Parathyroid adenoma (tissue), 2 donors: ENCODE data around the gene ZSWIM4.
A peak's percentile ranks its signal among the peaks of the same experiment; 100 is the strongest.

Experiments used
- H2AFZ ChIP-seq: fragments of 300-600 bp; sonication (generic); one replicate; pipeline ENCODE4 v1.7.0; 2017; ENCODE audit warnings: antibody characterized with exemption, mild to moderate bottlenecking
- H3K27ac ChIP-seq: fragments of 300-600 bp; sonication (generic); one replicate; pipeline ENCODE4 v1.7.0; 2017
- H3K27me3 ChIP-seq: fragments of 300-600 bp; sonication (generic); one replicate; pipeline ENCODE4 v1.7.0; 2017; ENCODE audit warnings: low read length; ENCODE audit not compliant: control insufficient read depth, insufficient read depth
- H3K36me3 ChIP-seq: fragments of 300-600 bp; sonication (generic); one replicate; pipeline ENCODE4 v1.7.0; 2017; ENCODE audit warnings: low read length; ENCODE audit not compliant: control insufficient read depth, insufficient read depth
- H3K4me1 ChIP-seq: fragments of 300-600 bp; sonication (generic); one replicate; pipeline ENCODE4 v1.7.0; 2017; ENCODE audit warnings: control low read depth
- H3K4me2 ChIP-seq: fragments of 300-600 bp; sonication (generic); one replicate; pipeline ENCODE4 v1.7.0; 2017; ENCODE audit warnings: low read length
- H3K4me3 ChIP-seq: fragments of 300-600 bp; sonication (generic); one replicate; pipeline ENCODE4 v1.7.0; 2017; ENCODE audit warnings: low read depth, low read length
- H3K79me2 ChIP-seq: fragments of 300-600 bp; sonication (generic); one replicate; pipeline ENCODE4 v1.7.0; 2017; ENCODE audit warnings: control low read depth
- H3K9ac ChIP-seq: fragments of 300-600 bp; sonication (generic); one replicate; pipeline ENCODE4 v1.7.0; 2017; ENCODE audit warnings: mild to moderate bottlenecking
- H3K9me3 ChIP-seq: fragments of 300-600 bp; sonication (generic); one replicate; pipeline ENCODE4 v1.7.0; 2017; ENCODE audit warnings: low read length; ENCODE audit not compliant: control insufficient read depth
- CTCF ChIP-seq: fragments of 300-600 bp; sonication (generic); IDR thresholded peaks from one replicate; pipeline ENCODE4 v1.7.0; 2017; ENCODE audit warnings: antibody characterized with exemption, mild to moderate bottlenecking
- donor health status: primary hyperparathyroidism.

The ZSWIM4 gene

GRCh38 chr19:13843104-13843921, 48.1 kb downstream of the ZSWIM4 start:
- peak overlapping the region; percentile 93 for H3K4me2 ChIP-seq
- peak overlapping the region; percentile 69 for H3K9ac ChIP-seq
- TF ChIP-seq CTCF: no peak
- H3K27me3 ChIP-seq: no peaks in the 10 kb centered on the region
- H3K9me3 ChIP-seq: no peaks in the 10 kb centered on the region
- H3K36me3 ChIP-seq: no peaks in the 10 kb centered on the region
- peaks cover 6% of the 10 kb centered on the region for H3K79me2 ChIP-seq
- H3K27ac ChIP-seq: peak overlapping the region; percentile 97
- H2AFZ ChIP-seq: peak overlapping the region; percentile 93
- peaks cover 27% of the 10 kb centered on the region for H3K4me1 ChIP-seq
- H3K4me3 ChIP-seq: peak overlapping the region; percentile 73

GRCh38 chr19:13844130-13844631, 48.9 kb downstream of the ZSWIM4 start:
- H3K4me1 ChIP-seq: peaks cover 27% of the 10 kb centered on the region
- H3K9ac ChIP-seq: no peak overlapping the region
- no peaks in the 10 kb centered on the region for H3K9me3 ChIP-seq
- H3K36me3 ChIP-seq: no peaks in the 10 kb centered on the region
- peak overlapping the region; percentile 93 for H2AFZ ChIP-seq
- no peak overlapping the region for H3K4me3 ChIP-seq
- peak overlapping the region; percentile 97 for H3K27ac ChIP-seq
- no peak for TF ChIP-seq CTCF
- no peak overlapping the region for H3K4me2 ChIP-seq
- H3K27me3 ChIP-seq: no peaks in the 10 kb centered on the region
- peaks cover 6% of the 10 kb centered on the region for H3K79me2 ChIP-seq

- Histone ChIP-seq H3K4me2 (peak overlapping the region; percentile 78), H3K4me3 (peak overlapping the region; percentile 78), H3K27me3 (no peaks in the 10 kb centered on the region), H3K27ac (peak overlapping the region; percentile 99), H3K79me2 (peaks cover 3% of the 10 kb centered on the region), H3K36me3 (no peaks in the 10 kb centered on the region), H3K4me1 (peaks cover 35% of the 10 kb centered on the region), H3K9me3 (no peaks in the 10 kb centered on the region), H2AFZ (peak overlapping the region; percentile 97), H3K9ac (peak overlapping the region; percentile 86)
- no peak for TF ChIP-seq CTCF
Measured at GRCh38 chr19:13846557-13847406, 51.5 kb downstream of the ZSWIM4 start.

- no peaks in the 10 kb centered on the region for H3K9me3 ChIP-seq
- peak overlapping the region; percentile 97 for H2AFZ ChIP-seq
- peak; percentile 52 for TF ChIP-seq CTCF
- H3K4me2 ChIP-seq: peak overlapping the region; percentile 78
- H3K79me2 ChIP-seq: peaks cover 3% of the 10 kb centered on the region
- peak overlapping the region; percentile 99 for H3K27ac ChIP-seq
- H3K4me1 ChIP-seq: peaks cover 35% of the 10 kb centered on the region
- no peaks in the 10 kb centered on the region for H3K27me3 ChIP-seq
- H3K4me3 ChIP-seq: peak overlapping the region; percentile 78
- H3K36me3 ChIP-seq: no peaks in the 10 kb centered on the region
- H3K9ac ChIP-seq: peak overlapping the region; percentile 86
Measured at GRCh38 chr19:13847407-13848339, 52.4 kb downstream of the ZSWIM4 start.
